Activated CD4-positive, CD25-positive, alpha-beta regulatory T cell treated with anti-CD3 and anti-CD28 coated beads, Interleukin-2, amount 50 U/mL, for 72 hours (primary cell): ENCODE results near the gene PAQR7.

Experiments used
- DNase-seq: peaks from one replicate; pipeline ENCODE4 v3.0.0; 2021

The PAQR7 gene

DNA sequence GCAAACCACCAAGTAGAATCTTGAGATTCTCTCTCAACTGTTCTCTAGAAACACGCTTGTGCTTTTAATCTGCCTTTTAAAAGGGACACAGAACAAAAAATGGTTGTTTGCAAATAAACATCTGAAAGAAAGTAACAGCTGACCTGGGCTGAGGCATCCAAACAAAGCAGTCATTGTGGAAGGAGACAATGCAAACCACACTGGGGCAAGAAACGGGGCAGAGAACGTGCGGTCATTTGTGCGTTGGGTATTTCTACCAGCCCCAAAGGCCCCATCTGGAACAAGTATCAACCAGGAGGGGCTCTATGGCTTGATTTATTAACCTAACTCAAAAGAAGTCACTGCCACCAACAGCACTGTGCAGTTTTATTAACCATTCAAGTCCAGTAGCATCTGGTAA lies 24.7 kb upstream of the PAQR7 start:
- DNase-seq = no peak

DNA sequence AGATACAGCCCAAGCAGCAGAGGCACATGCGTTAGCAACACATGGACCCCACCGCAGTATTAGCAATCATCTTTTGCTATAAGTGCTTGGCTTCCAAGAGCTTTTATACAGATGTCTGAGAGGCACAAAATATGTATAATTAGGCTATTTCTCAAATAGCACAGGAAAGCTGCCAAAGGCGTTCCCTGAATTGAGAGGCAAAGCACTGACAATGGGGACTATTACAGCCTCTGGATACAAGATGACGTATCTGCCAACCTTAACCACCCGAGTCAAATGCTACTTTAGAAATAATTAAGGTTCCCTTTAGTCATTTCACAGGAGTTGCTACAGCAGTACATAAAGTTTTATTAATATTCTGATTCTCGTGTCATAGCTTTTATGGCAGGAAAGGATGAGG lies 24.3 kb upstream of the PAQR7 start:
- DNase-seq = no peak

- no peak for DNase-seq
Observed at GRCh38 chr1:25898223-25899015, 22.9 kb upstream of the PAQR7 start.

DNA sequence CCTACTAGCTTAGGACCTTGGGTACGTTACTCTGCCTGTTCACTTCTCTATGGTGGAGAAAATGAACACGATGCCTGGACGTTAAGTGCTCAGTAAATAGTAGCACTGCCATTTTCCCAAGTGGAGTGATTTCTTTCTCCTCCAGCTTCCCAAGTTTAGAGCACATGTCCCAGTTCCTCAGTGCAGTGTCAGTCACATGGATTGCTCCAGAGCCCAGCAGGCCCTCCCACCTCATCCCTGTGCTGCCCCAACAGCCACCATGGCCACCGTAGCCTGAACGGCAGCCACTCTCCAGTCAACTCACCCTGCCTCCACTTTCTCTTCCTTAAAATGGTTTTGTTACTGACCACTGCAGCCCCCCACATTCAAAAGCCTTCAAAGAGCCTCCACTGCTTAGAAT lies 22.2 kb upstream of the PAQR7 start:
- no peak for DNase-seq

DNA sequence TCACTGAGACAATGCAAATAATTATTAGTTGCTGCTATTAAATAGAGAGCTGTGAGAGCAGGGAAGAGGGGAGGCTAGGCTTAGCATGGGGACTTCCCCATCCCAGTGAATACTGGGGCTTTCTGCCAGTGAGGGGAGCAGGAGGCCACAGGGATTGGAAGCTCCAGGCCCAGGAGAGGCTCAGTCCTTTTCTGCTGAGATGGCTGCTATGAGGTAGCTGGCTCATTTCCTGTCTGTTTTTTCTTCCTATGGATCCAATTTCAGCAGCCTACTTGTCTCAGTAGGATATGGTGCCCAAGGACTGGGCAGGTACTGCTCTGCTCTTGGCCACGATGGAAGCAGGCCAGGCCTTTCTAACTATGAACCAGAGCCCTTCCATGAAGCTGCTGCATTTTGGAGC lies 20.8 kb upstream of the PAQR7 start:
- DNase-seq = no peak

GRCh38 chr1:25895365-25895990 lies 20.0 kb upstream of the PAQR7 start:
- peak; percentile 86 for DNase-seq

- DNase-seq = no peak
Observed at GRCh38 chr1:25893116-25893515, 17.6 kb upstream of the PAQR7 start.

GRCh38 chr1:25891606-25892005 lies 16.1 kb upstream of the PAQR7 start:
- no peak for DNase-seq

- DNase-seq = no peak
Observed at GRCh38 chr1:25890239-25891034, 14.9 kb upstream of the PAQR7 start.

- DNase-seq = no peak
Observed at GRCh38 chr1:25889470-25889869, 14.0 kb upstream of the PAQR7 start.

- no peak for DNase-seq
Observed at GRCh38 chr1:25888426-25888987, 13.0 kb upstream of the PAQR7 start.

DNA sequence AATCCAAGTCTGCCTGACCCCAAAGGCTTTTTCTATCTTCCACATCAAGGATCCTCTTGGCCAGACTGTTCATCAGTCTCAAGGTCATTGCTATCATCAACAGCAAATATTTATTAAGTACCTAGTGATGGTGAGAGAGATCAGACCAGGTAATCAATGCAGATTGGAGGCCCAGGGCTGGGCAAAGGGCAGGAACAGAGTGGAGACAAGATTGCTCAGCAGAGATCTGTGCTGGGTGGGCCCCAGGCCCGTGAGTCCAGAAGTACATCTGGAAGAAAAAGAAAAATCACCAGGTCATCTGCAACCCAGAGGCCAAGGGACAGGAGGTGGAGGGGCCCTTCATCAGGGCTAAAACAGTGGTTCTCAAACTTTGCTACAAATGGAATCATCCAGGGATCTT lies 10.1 kb upstream of the PAQR7 start:
- no peak for DNase-seq

GRCh38 chr1:25881266-25881665 lies 5.8 kb upstream of the PAQR7 start:
- DNase-seq = no peak

GRCh38 chr1:25880518-25880917 lies 5.0 kb upstream of the PAQR7 start:
- no peak for DNase-seq

- no peak for DNase-seq
Observed at GRCh38 chr1:25879675-25880074, 4.2 kb upstream of the PAQR7 start.

- DNase-seq = no peak
Observed at GRCh38 chr1:25878690-25879089, 3.2 kb upstream of the PAQR7 start.

GRCh38 chr1:25877155-25877554 lies 1.6 kb upstream of the PAQR7 start:
- no peak for DNase-seq

DNA sequence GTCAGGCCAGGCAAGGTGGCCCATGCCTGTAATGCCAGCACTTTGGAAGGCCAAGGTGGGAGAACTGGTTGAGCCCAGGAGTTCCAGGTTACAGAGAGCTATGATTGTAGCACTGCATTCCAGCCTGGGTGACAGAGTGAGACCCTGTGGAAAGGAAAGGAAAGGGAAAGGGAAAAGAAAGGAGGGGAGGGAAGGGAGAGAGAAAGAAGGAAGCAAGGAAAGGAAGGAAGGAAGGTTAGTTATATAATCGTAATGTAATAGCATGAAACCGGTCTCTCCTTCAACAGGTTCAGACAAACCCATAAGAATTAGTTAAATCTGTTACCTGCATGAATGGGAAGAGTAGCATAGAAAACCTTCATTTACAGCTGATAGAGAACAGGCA lies 1.2 kb upstream of the PAQR7 start:
- DNase-seq = no peak

DNA sequence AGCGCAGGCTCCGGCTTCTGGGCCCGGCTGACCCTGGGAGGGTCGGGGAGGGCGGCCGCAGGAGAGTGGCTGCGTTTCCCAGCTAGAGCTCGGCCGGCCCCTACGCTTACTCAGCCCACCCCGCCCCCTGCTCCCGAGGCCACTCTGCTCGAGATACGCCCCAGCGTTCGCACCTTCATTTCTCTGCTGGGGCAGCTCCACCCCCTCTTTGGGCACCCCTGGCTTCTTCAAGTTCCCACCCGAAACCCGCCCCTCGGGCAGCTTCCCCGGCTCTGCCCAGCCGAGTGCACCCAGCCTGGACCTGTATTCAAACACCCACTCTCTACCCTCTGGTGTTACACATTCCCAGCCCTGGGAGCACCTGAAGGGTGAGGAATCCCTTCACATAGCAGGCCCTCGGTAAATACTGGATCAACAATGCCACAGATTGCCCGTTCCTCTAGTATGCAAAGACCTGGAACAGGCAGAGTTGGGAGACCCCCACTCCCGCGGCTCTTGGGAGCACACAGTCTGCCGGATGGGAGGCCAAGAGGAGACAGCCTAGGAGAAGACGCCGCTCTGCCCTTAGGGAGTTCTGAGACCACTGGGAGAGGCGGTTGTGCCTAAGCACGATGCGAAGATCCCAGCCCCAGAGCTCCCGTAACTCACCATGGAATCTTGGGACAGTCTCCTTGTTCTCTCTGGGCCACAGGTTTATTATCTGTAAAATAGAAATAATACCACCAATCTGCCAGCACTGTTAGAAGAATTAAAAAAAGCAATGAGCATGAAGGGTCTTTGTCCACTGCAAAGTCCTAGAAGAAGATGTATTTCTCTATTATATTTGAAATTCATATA lies 566 bp upstream of the PAQR7 start:
- no peak for DNase-seq

DNA sequence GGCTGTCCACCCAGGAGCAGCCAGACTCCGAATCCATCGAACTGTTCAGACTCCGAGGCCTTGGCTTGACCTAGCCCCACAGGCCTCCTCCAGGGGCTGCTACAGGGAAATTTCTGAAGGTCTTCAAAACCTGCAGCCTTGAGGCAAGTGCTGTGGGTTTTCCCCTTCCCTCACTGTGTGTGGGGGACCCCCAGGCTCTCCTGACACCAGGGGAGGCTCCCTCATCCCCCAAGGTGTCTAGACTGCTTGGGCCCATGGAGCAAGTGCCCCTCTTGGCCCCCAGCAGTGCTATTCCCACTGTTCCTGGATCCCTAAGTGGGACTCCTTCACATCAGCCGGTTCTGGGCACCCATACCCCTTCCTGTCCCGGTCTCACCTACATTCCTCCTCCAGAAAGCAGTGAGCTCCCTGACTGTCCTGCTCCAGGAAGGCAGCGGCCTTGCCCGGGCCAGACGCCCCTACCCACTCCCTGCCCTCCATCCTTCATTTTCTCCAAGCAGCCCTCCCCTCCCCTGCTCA lies 814 bp downstream of the PAQR7 start:
- DNase-seq = no peak

DNA sequence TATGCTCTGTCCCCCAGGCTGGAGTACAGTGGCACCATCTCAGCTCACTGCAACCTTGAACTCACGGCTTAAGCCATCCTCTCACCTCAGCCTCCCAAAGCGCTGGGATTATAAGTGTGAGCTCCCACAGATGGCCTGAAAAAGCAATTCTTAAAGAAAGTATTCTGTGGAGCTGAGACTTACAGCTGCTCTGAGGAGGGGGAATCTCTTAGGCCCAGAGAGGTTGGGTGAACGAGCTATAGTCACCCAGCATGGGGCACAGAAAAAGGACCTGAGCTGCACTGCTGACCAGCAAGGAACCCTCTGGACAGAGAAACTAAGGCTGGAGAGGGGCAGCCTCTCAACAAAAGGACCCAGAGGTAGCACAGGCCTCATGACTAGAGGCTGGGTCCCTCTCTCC lies 1.3 kb downstream of the PAQR7 start:
- no peak for DNase-seq

- DNase-seq = no peak
Observed at GRCh38 chr1:25873120-25873519, 2.4 kb downstream of the PAQR7 start.

GRCh38 chr1:25872713-25873112 lies 2.8 kb downstream of the PAQR7 start:
- DNase-seq = no peak
